ENCODE measurements around the gene DYNLL1. TPM values are rescaled to one million over a fixed set of nuclear protein-coding genes. Genes with fewer than 3 reads are reported as not detected.

DYNLL1 gene
- total RNA-seq, 4 donors from 2014 or later = 179 to 271 (median 229) TPM

- H3K36me3 ChIP-seq = peaks cover 4 to 63% of the 10 kb centered on the region in 2 donors
- no peak overlapping the region for H3K4me3 ChIP-seq
- no peak for ATAC-seq
- H3K27ac ChIP-seq = no peak overlapping the region
- H3K27me3 ChIP-seq = no peaks in the 10 kb centered on the region
- TF ChIP-seq POLR2AphosphoS5 (IDR thresholded peaks at IDR 0.05) (no peak), CTCF (IDR thresholded peaks at IDR 0.05) (no peak), EP300 (IDR thresholded peaks at IDR 0.05) (no peak), POLR2A (IDR thresholded peaks at IDR 0.05) (no peak)
- H3K4me1 ChIP-seq = peaks cover 0 to 44% (median 25%) of the 10 kb centered on the region in 3 donors
- WGBS, 2 donors (ENCODE audit: low coverage in 1 of 2) = 36 to 53% methylated on average over 4 to 5 of the region's 5 CpGs
- no peaks in the 10 kb centered on the region for H3K9me3 ChIP-seq
Measured at GRCh38 chr12:120465756-120466155, 30.2 kb upstream of the DYNLL1 start.

- 44 to 48% methylated on average over 8 of the region's 8 CpGs for WGBS, 2 donors (ENCODE audit: low coverage in 1 of 2)
- no peaks in the 10 kb centered on the region for H3K9me3 ChIP-seq
- no peak overlapping the region for H3K27ac ChIP-seq
- H3K4me3 ChIP-seq = no peak overlapping the region
- H3K36me3 ChIP-seq = peaks cover 4 to 53% of the 10 kb centered on the region in 2 donors
- no peak for ATAC-seq
- no peaks in the 10 kb centered on the region for H3K27me3 ChIP-seq
- TF ChIP-seq CTCF (IDR thresholded peaks at IDR 0.05) (peak; percentile 19 to 58 (median 42)), POLR2AphosphoS5 (IDR thresholded peaks at IDR 0.05) (no peak)
- H3K4me1 ChIP-seq = peaks cover 0 to 54% (median 25%) of the 10 kb centered on the region in 3 donors
Measured at GRCh38 chr12:120466560-120467315, 29.2 kb upstream of the DYNLL1 start.

GRCh38 chr12:120467439-120467838, 28.5 kb upstream of the DYNLL1 start:
- no peak overlapping the region for H3K27ac ChIP-seq
- WGBS, 2 donors (ENCODE audit: low coverage in 1 of 2) = 83 to 93% methylated on average over 5 to 6 of the region's 6 CpGs
- ATAC-seq = no peak

GRCh38 chr12:120468325-120468820, 27.5 kb upstream of the DYNLL1 start:
- Histone ChIP-seq H3K27me3 (no peaks in the 10 kb centered on the region), H3K4me3 (peak overlapping the region; percentile 83 to 86), H3K9me3 (no peaks in the 10 kb centered on the region), H3K4me1 (peaks cover 0 to 56% (median 25%) of the 10 kb centered on the region in 3 donors), H3K27ac (peak overlapping the region; percentile 82 to 96 (median 92)), H3K36me3 (peaks cover 0 to 36% of the 10 kb centered on the region in 2 donors)
- WGBS, 2 donors (ENCODE audit: low coverage in 1 of 2) = 2 to 4% methylated on average over 8 of the region's 23 CpGs
- TF ChIP-seq CTCF (IDR thresholded peaks at IDR 0.05) = no peak
- ATAC-seq = peak; percentile 5

More at GRCh38 chr12:120467439-120467838, 28.5 kb upstream of the DYNLL1 start:
- TF ChIP-seq POLR2A (IDR thresholded peaks at IDR 0.05) (no peak), EP300 (IDR thresholded peaks at IDR 0.05) (no peak), POLR2AphosphoS5 (IDR thresholded peaks at IDR 0.05) (no peak)
- no peak overlapping the region for H3K4me3 ChIP-seq
- H3K27me3 ChIP-seq = no peaks in the 10 kb centered on the region
- H3K36me3 ChIP-seq = peaks cover 0 to 46% of the 10 kb centered on the region in 2 donors
- H3K4me1 ChIP-seq = peaks cover 0 to 56% (median 25%) of the 10 kb centered on the region in 3 donors
- H3K9me3 ChIP-seq = no peaks in the 10 kb centered on the region

GRCh38 chr12:120468821-120469449, 27.0 kb upstream of the DYNLL1 start:
- peaks cover 0 to 31% of the 10 kb centered on the region in 2 donors for H3K36me3 ChIP-seq
- H3K27me3 ChIP-seq = no peaks in the 10 kb centered on the region
- TF ChIP-seq POLR2A (IDR thresholded peaks at IDR 0.05) (no peak), POLR2AphosphoS5 (IDR thresholded peaks at IDR 0.05) (no peak), EP300 (IDR thresholded peaks at IDR 0.05) (no peak), CTCF (IDR thresholded peaks at IDR 0.05) (no peak)
- ATAC-seq = peak; percentile 4
- H3K9me3 ChIP-seq = no peaks in the 10 kb centered on the region
- peaks cover 0 to 56% (median 25%) of the 10 kb centered on the region in 3 donors for H3K4me1 ChIP-seq
- peak overlapping the region; percentile 83 to 86 for H3K4me3 ChIP-seq
- peak overlapping the region; percentile 82 to 96 (median 92) for H3K27ac ChIP-seq
- WGBS, 2 donors (ENCODE audit: low coverage in 1 of 2) = no CpG with 5 or more reads among the region's 57 CpGs

All from gastroesophageal sphincter (tissue), 4 donors.